Keratinocyte (primary cell): ENCODE results near the gene SNRNP35. TPM values are rescaled to one million over a fixed set of nuclear protein-coding genes. Genes with fewer than 3 reads are reported as not detected.

Experiments
- DNase-seq: peaks from one replicate; pipeline ENCODE4 v3.0.0-alpha.2; 2011; ENCODE audit warnings: low read depth, missing footprints, low spot score
- FAIRE-seq: peaks from 2 replicates; lab custom pipeline; 2011; peaks lifted over from hg19 to GRCh38; lab: Jason Lieb, UNC
- H2AFZ ChIP-seq: 2 replicates; pipeline ENCODE4 v1.6.0; 2012; ENCODE audit warnings: low read length, control low read depth, inconsistent platforms; ENCODE audit not compliant: control insufficient read depth
- H3K27ac ChIP-seq: 2 replicates; pipeline ENCODE4 v1.5.1; 2011; ENCODE audit warnings: low read length; ENCODE audit not compliant: control insufficient read depth, insufficient read depth
- H3K27me3 ChIP-seq: 3 replicates; pipeline ENCODE4 v1.6.0; 2011; ENCODE audit warnings: low read length; ENCODE audit not compliant: control insufficient read depth, insufficient read depth; ENCODE audit errors: extremely low read depth
- H3K36me3 ChIP-seq, 2 experiments: 2 replicates in 1 of 2; 3 replicates in 1 of 2; pipeline ENCODE4 v1.5.1; 2011; ENCODE audit warnings: low read length in 2 of 2, mild to moderate bottlenecking in 1 of 2; ENCODE audit not compliant: control insufficient read depth in 2 of 2, insufficient read depth in 2 of 2; ENCODE audit errors: extremely low read depth in 1 of 2
- H3K4me1 ChIP-seq: 3 replicates; pipeline ENCODE4 v1.5.1; 2011; ENCODE audit warnings: low read length; ENCODE audit not compliant: control insufficient read depth, insufficient read depth; ENCODE audit errors: extremely low read depth
- H3K4me2 ChIP-seq: 3 replicates; pipeline ENCODE4 v1.6.0; 2011; ENCODE audit warnings: low read depth, low read length; ENCODE audit not compliant: control insufficient read depth, insufficient read depth; ENCODE audit errors: extremely low read depth
- H3K4me3 ChIP-seq, 3 experiments: fragments of 200-600 bp in 1 of 3; sonication (generic) in 1 of 3; 2 replicates in 2 of 3; 3 replicates in 1 of 3; pipeline ENCODE4 v1.5.1; 2011 to 2016; ENCODE audit warnings: low read length in 3 of 3, mild to moderate bottlenecking in 3 of 3, control low read depth in 2 of 3, inconsistent platforms in 1 of 3, low read depth in 1 of 3, mixed read lengths in 1 of 3, mixed run types in 1 of 3, moderate library complexity in 1 of 3; ENCODE audit not compliant: control insufficient read depth in 2 of 3, insufficient read depth in 2 of 3; ENCODE audit errors: extremely low read depth in 1 of 3
- H3K79me2 ChIP-seq: 2 replicates; pipeline ENCODE4 v1.6.0; 2012; ENCODE audit warnings: low read length; ENCODE audit not compliant: control insufficient read depth, insufficient read depth
- H3K9ac ChIP-seq: 3 replicates; pipeline ENCODE4 v1.6.0; 2011; ENCODE audit warnings: low read length; ENCODE audit not compliant: control insufficient read depth, insufficient read depth; ENCODE audit errors: extremely low read depth
- H3K9me1 ChIP-seq: 3 replicates; pipeline ENCODE4 v1.6.0; 2011; ENCODE audit warnings: low read length; ENCODE audit not compliant: control insufficient read depth, insufficient read depth; ENCODE audit errors: extremely low read depth
- H3K9me3 ChIP-seq: 2 replicates; pipeline ENCODE4 v1.5.1; 2012; ENCODE audit warnings: low read depth, low read length; ENCODE audit not compliant: control insufficient read depth
- H4K20me1 ChIP-seq: 3 replicates; pipeline ENCODE4 v1.6.0; 2011; ENCODE audit warnings: low read length; ENCODE audit not compliant: control insufficient read depth, insufficient read depth; ENCODE audit errors: extremely low read depth
- CTCF ChIP-seq, 3 experiments: IDR thresholded peaks in 1 of 3; conservative IDR thresholded peaks in 1 of 3; optimal IDR thresholded peaks in 1 of 3; 2 replicates in 2 of 3; 3 replicates in 1 of 3; pipeline versions ENCODE3 to v1.5.1; 2011; ENCODE audit warnings: low read length in 3 of 3, mild to moderate bottlenecking in 3 of 3, moderate library complexity in 2 of 3, control low read depth in 1 of 3, inconsistent platforms in 1 of 3; ENCODE audit not compliant: insufficient read depth in 2 of 3; ENCODE audit errors: extremely low read depth in 1 of 3
- EZH2 ChIP-seq: IDR thresholded peaks from one replicate; pipeline ENCODE4 v1.6.1; 2012; ENCODE audit warnings: inconsistent platforms, mild to moderate bottlenecking, low read length, moderate library complexity
- dilution Hi-C: fragments of 300-500 bp; cut with MboI; formaldehyde crosslinking; loops from one replicate; pipeline ENCODE4 v1.7.0; 2020; ENCODE audit warnings: low sequenced_read_pairs; ENCODE audit not compliant: extremely low pct_ligation_motif_present
- polyA plus RNA-seq, 5 experiments: library from polyadenylated mRNA; depleted of rRNA in 3 of 5; stranded (reverse) in 3 of 5; stranded (forward) in 1 of 5; unstranded in 1 of 5; fragments of >200 nt; gene quantifications; 1 replicate in 1 of 5; 2 replicates in 3 of 5; 3 replicates in 1 of 5; pipeline versions ENCODE4 v1.2.1 to v1.2.3, GENCODE V29; 2011 to 2012; ENCODE audit warnings: missing spikeins in 2 of 5, low read depth in 1 of 5, low replicate concordance in 1 of 5

SNRNP35 gene
- polyA plus RNA-seq, 1 donor (not counting 4 experiments of a cell fraction or from before 2014, with no cell fraction given): 15.2 TPM

GRCh38 chr12:123485756-123486155, 27.8 kb downstream of the SNRNP35 start:
- H3K9ac ChIP-seq: no peak overlapping the region
- no peak for TF ChIP-seq CTCF (optimal IDR thresholded peaks at IDR 0.05 in 1 of 3, IDR thresholded peaks at IDR 0.05 in 1 of 3, conservative IDR thresholded peaks at IDR 0.05 in 1 of 3; ENCODE audit: extremely low read depth in 1 of 3, insufficient read depth in 2 of 3, low read length in 3 of 3)
- TF ChIP-seq EZH2: no peak
- H4K20me1 ChIP-seq: no peaks in the 10 kb centered on the region
- H3K27me3 ChIP-seq: no peaks in the 10 kb centered on the region
- H3K79me2 ChIP-seq: no peaks in the 10 kb centered on the region
- dilution Hi-C loops: no loop called here
- H3K9me1 ChIP-seq: no peaks in the 10 kb centered on the region
- peaks cover 4 to 7% of the 10 kb centered on the region in 2 experiments for H3K36me3 ChIP-seq
- DNase-seq (no peak), FAIRE-seq (no peak)
- H3K4me3 ChIP-seq: no peak overlapping the region
- H3K4me1 ChIP-seq: no peaks in the 10 kb centered on the region
- H2AFZ ChIP-seq: no peak overlapping the region
- no peak overlapping the region for H3K4me2 ChIP-seq
- H3K27ac ChIP-seq: no peak overlapping the region
- H3K9me3 ChIP-seq: no peaks in the 10 kb centered on the region

GRCh38 chr12:123487428-123487827, 29.5 kb downstream of the SNRNP35 start:
- Histone ChIP-seq H3K36me3 (peaks cover 4 to 7% of the 10 kb centered on the region in 2 experiments), H3K9me3 (no peaks in the 10 kb centered on the region), H3K27me3 (no peaks in the 10 kb centered on the region), H2AFZ (no peak overlapping the region), H3K4me1 (no peaks in the 10 kb centered on the region), H3K27ac (no peak overlapping the region), H4K20me1 (no peaks in the 10 kb centered on the region), H3K4me2 (no peak overlapping the region), H3K9me1 (no peaks in the 10 kb centered on the region), H3K79me2 (no peaks in the 10 kb centered on the region), H3K4me3 (no peak overlapping the region), H3K9ac (no peak overlapping the region)
- DNase-seq: no peak
- dilution Hi-C loops: no loop called here
- TF ChIP-seq CTCF (optimal IDR thresholded peaks at IDR 0.05 in 1 of 3, IDR thresholded peaks at IDR 0.05 in 1 of 3, conservative IDR thresholded peaks at IDR 0.05 in 1 of 3; ENCODE audit: extremely low read depth in 1 of 3, insufficient read depth in 2 of 3, low read length in 3 of 3) (no peak), EZH2 (no peak)
- FAIRE-seq: no peak
